ENCODE measurements around the gene SOCS2.
A peak's percentile ranks its signal among the peaks of the same experiment; 100 is the strongest.

SOCS2 gene

DNA sequence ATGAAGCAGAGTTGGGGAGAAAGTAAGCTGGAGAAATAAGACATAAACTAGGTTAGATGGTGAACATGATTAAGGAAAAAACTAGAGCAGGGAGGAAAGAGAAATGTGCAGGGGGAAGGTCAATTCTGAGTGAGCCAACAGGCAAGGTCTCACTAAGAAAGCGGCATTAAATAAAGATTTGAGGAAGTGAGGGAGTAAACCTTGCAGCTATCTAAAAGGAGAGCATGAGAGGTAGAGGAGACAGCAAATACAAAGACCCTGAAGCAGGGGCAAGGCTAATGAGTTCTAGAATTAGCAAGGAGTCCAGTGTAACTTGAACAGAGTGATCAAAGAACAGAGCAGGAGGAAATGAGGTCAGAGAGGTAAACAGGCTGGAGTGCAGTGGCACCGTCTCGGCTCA, 4.4 kb upstream of the SOCS2 start:
- Histone ChIP-seq H3K9ac (ENCODE audit: insufficient read length, low read depth) (no peak overlapping the region), H3K27me3 (ENCODE audit: insufficient read depth, insufficient read length) (no peaks in the 10 kb centered on the region), H3K4me1 (ENCODE audit: insufficient read depth, insufficient read length) (peaks cover 2% of the 10 kb centered on the region), H3K9me3 (ENCODE audit: insufficient read depth, low read length) (no peaks in the 10 kb centered on the region), H3K4me3 (ENCODE audit: insufficient read length, low read depth) (no peak overlapping the region), H3K36me3 (ENCODE audit: insufficient read depth, insufficient read length, low read length) (peaks cover 38% of the 10 kb centered on the region)
- no peak for TF ChIP-seq YY1 (IDR thresholded peaks at IDR 0.05; ENCODE audit: insufficient read depth, insufficient read length)
- no peak for TF ChIP-seq ZNF274 (IDR thresholded peaks at IDR 0.05; ENCODE audit: low read depth, low read length)
- TF ChIP-seq SUZ12 (IDR thresholded peaks at IDR 0.05; ENCODE audit: extremely low read depth, insufficient read depth, insufficient read length) = no peak
- no peak for DNase-seq (ENCODE audit: low read depth, low spot score)

DNA sequence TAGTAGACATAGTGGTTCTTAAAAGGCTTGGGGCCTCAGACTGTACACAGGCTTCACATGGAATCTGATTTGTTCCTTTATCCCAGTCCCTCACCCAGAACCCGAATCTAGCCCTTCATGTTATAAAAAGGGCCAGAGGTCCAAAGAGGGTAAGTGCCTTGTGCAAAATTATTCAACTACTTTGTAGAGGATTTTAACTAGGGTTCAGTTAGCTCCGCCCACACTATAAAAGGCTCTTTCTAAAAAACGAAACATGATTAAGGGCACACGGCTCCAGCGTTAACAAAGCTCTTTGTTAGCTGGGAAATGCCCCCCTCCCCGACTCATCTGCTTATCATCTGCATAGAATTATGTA, 3.2 kb upstream of the SOCS2 start:
- peak overlapping the region; percentile 71 for H3K4me3 ChIP-seq (ENCODE audit: insufficient read length, low read depth)
- peaks cover 32% of the 10 kb centered on the region for H3K36me3 ChIP-seq (ENCODE audit: insufficient read depth, insufficient read length, low read length)
- peak overlapping the region; percentile 69 for H3K9ac ChIP-seq (ENCODE audit: insufficient read length, low read depth)
- no peak for DNase-seq (ENCODE audit: low read depth, low spot score)
- peaks cover 2% of the 10 kb centered on the region for H3K4me1 ChIP-seq (ENCODE audit: insufficient read depth, insufficient read length)
- no peaks in the 10 kb centered on the region for H3K9me3 ChIP-seq (ENCODE audit: insufficient read depth, low read length)
- TF ChIP-seq SUZ12 (IDR thresholded peaks at IDR 0.05; ENCODE audit: extremely low read depth, insufficient read depth, insufficient read length) (no peak), ZNF274 (IDR thresholded peaks at IDR 0.05; ENCODE audit: low read depth, low read length) (no peak), YY1 (IDR thresholded peaks at IDR 0.05; ENCODE audit: insufficient read depth, insufficient read length) (no peak)
- H3K27me3 ChIP-seq (ENCODE audit: insufficient read depth, insufficient read length) = peaks cover 3% of the 10 kb centered on the region

DNA sequence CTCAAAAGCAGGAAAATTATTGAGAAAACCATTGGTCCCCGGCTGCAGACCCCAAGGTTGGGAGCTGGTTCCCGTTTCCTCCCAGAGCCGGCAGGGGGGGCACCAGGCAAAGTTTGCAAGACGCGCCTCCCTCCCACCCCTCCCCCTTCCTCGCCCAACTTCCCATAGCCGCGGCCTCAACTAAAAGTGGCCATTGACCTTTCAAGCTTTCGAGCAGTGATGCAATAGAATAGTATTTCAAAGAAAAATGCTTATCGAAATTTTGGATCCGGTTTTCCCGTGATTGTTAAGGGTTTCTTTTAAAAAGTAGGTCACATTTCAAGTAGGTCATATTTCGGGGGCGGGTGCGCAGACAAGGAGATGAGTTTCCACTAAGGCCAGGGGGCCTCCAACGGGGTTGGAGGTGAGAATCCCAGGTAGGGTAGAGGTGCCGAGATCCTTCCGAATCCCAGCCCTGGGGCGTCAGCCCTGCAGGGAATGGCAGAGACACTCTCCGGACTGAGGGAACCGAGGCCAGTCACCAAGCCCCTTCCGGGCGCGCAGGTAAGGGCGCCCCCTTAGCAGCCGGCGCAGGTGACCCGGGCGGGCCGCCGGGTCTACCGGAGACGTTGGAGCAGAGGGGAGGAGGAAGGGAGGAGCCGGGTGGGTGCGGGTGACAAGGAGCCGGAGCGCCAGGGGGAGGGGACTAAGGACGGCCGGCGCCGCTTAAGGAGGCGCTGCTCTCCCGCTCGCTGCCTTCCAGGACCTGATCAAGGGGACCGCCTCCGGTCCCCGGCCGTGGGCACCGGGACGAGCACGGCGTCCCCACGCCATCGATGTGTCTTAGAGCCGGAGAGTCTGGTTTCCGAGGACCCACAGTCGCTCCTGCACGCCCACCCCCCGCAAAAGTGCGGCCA, 2.6 kb upstream of the SOCS2 start:
- H3K27me3 ChIP-seq (ENCODE audit: insufficient read depth, insufficient read length) = peaks cover 3% of the 10 kb centered on the region
- H3K9ac ChIP-seq (ENCODE audit: insufficient read length, low read depth) = peak overlapping the region; percentile 90
- TF ChIP-seq ZNF274 (IDR thresholded peaks at IDR 0.05; ENCODE audit: low read depth, low read length) = no peak
- no peak for TF ChIP-seq SUZ12 (IDR thresholded peaks at IDR 0.05; ENCODE audit: extremely low read depth, insufficient read depth, insufficient read length)
- no peak for TF ChIP-seq YY1 (IDR thresholded peaks at IDR 0.05; ENCODE audit: insufficient read depth, insufficient read length)
- peaks cover 31% of the 10 kb centered on the region for H3K36me3 ChIP-seq (ENCODE audit: insufficient read depth, insufficient read length, low read length)
- peak; percentile 90 for DNase-seq (ENCODE audit: low read depth, low spot score)
- no peaks in the 10 kb centered on the region for H3K9me3 ChIP-seq (ENCODE audit: insufficient read depth, low read length)
- peaks cover 2% of the 10 kb centered on the region for H3K4me1 ChIP-seq (ENCODE audit: insufficient read depth, insufficient read length)
- peak overlapping the region; percentile 71 for H3K4me3 ChIP-seq (ENCODE audit: insufficient read length, low read depth)

DNA sequence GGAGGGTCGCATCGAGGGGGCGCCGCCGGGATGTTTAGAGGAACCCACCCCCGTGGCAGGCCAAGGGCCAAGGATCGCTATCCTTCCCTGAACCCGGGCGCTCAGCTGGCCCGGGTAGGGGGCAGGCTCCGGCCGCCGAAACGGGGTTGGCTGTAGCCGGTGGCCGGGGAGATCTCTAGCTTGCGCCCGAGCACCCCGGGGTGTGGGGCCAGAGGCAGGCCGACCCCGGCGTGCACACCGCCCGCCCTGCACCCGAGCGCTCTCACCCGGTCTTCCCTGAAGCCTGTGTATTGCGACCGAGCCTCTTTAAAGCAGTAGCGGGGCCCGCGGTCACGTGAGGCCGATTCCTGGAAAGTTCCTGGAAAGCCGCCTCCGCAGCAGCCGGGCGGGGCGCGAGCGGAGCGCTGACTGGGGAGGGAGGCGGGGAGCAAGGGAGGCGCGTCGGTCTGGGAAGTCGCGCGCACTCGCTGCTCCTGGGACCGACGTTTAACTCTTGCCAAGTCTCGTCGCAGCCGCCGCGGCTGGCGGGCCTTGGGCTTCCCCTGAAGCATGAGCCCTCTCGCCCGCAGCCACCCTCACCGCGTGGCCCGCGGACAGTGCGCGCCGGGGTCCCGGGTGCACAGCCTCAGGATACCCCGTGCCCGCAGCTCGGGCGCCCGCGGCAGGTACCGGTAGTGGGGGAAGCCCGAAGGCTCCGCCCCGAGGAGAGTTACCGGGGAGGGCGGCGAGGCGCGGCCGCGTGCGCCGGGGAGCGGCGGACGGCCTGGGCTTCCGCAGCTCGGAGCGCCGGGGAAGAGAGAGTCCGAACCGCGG, 1.7 kb upstream of the SOCS2 start:
- Histone ChIP-seq H3K9ac (ENCODE audit: insufficient read length, low read depth) (peak overlapping the region; percentile 90), H3K4me1 (ENCODE audit: insufficient read depth, insufficient read length) (peaks cover 2% of the 10 kb centered on the region), H3K9me3 (ENCODE audit: insufficient read depth, low read length) (no peaks in the 10 kb centered on the region), H3K4me3 (ENCODE audit: insufficient read length, low read depth) (peak overlapping the region; percentile 71), H3K27me3 (ENCODE audit: insufficient read depth, insufficient read length) (peaks cover 3% of the 10 kb centered on the region), H3K36me3 (ENCODE audit: insufficient read depth, insufficient read length, low read length) (peaks cover 31% of the 10 kb centered on the region)
- DNase-seq (ENCODE audit: low read depth, low spot score) = peak; percentile 86
- TF ChIP-seq SUZ12 (IDR thresholded peaks at IDR 0.05; ENCODE audit: extremely low read depth, insufficient read depth, insufficient read length) = no peak
- TF ChIP-seq YY1 (IDR thresholded peaks at IDR 0.05; ENCODE audit: insufficient read depth, insufficient read length) = no peak
- no peak for TF ChIP-seq ZNF274 (IDR thresholded peaks at IDR 0.05; ENCODE audit: low read depth, low read length)

DNA sequence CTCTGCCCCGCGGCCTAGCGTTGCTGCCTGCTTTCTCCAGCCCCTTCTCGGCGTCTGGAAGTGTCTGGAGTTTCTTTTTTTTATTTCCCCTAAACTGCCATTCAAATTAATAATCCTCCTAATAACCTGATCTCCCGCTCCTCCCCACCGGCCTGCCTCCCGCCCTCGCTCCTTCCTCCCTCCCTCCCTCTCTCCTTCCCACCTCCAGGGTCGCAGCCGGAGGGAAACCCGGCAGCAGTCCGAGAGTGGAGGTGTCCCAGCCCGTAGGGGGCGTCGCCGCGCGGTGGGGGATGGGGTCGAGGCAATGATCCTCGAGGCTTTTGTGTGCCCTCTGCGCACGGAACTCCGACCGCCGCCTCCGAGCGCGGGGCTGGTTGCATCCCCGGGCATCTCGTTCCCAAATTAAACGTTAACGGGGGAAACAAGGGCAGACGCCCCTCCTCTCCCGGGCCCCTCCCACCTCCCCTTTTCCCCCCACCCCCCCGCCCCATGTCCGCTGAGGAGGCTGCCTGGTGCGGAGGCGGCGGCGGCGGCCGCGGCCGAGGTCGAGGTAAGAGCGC, 1.0 kb upstream of the SOCS2 start:
- Histone ChIP-seq H3K9ac (ENCODE audit: insufficient read length, low read depth) (peak overlapping the region; percentile 90), H3K27me3 (ENCODE audit: insufficient read depth, insufficient read length) (peaks cover 3% of the 10 kb centered on the region), H3K4me3 (ENCODE audit: insufficient read length, low read depth) (peak overlapping the region; percentile 71), H3K9me3 (ENCODE audit: insufficient read depth, low read length) (no peaks in the 10 kb centered on the region), H3K36me3 (ENCODE audit: insufficient read depth, insufficient read length, low read length) (peaks cover 31% of the 10 kb centered on the region), H3K4me1 (ENCODE audit: insufficient read depth, insufficient read length) (peaks cover 2% of the 10 kb centered on the region)
- DNase-seq (ENCODE audit: low read depth, low spot score) = peak; percentile 91
- no peak for TF ChIP-seq YY1 (IDR thresholded peaks at IDR 0.05; ENCODE audit: insufficient read depth, insufficient read length)
- TF ChIP-seq SUZ12 (IDR thresholded peaks at IDR 0.05; ENCODE audit: extremely low read depth, insufficient read depth, insufficient read length) = no peak
- no peak for TF ChIP-seq ZNF274 (IDR thresholded peaks at IDR 0.05; ENCODE audit: low read depth, low read length)

DNA sequence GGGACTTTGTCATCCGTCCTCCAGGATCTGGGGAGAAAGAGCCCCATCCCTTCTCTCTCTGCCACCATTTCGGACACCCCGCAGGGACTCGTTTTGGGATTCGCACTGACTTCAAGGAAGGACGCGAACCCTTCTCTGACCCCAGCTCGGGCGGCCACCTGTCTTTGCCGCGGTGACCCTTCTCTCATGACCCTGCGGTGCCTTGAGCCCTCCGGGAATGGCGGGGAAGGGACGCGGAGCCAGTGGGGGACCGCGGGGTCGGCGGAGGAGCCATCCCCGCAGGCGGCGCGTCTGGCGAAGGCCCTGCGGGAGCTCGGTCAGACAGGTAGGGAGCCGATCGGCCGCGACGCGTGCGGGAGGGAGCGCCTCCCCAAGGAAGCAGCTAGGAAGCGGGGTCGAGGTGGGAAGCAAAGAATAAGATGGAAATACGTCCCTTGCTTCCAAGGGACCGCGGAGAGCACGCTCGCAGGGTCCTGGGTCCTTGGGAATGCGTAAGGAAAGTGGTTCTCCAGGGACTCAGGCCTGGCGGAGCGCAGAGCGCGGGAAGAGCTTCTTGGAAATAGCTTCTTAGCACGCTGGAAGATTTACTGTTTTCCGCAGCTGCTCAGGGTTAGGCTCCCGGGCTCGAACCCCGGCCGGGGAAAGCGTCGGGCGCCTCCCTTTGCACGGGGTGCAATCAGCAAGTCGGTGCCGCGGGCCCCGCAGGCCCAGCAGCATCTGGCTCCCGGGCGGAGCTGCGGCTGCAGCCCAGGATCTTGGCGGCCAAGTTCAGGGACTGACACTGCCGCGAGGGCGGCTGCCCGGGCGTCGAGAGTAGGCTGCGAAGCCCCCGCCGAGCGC, 457 bp downstream of the SOCS2 start:
- Histone ChIP-seq H3K4me3 (ENCODE audit: insufficient read length, low read depth) (peak overlapping the region; percentile 71), H3K36me3 (ENCODE audit: insufficient read depth, insufficient read length, low read length) (peaks cover 33% of the 10 kb centered on the region), H3K4me1 (ENCODE audit: insufficient read depth, insufficient read length) (peaks cover 2% of the 10 kb centered on the region), H3K9ac (ENCODE audit: insufficient read length, low read depth) (peak overlapping the region; percentile 82), H3K27me3 (ENCODE audit: insufficient read depth, insufficient read length) (peaks cover 3% of the 10 kb centered on the region), H3K9me3 (ENCODE audit: insufficient read depth, low read length) (no peaks in the 10 kb centered on the region)
- TF ChIP-seq ZNF274 (IDR thresholded peaks at IDR 0.05; ENCODE audit: low read depth, low read length) = no peak
- TF ChIP-seq YY1 (IDR thresholded peaks at IDR 0.05; ENCODE audit: insufficient read depth, insufficient read length) = no peak
- TF ChIP-seq SUZ12 (IDR thresholded peaks at IDR 0.05; ENCODE audit: extremely low read depth, insufficient read depth, insufficient read length) = no peak
- peak; percentile 40 for DNase-seq (ENCODE audit: low read depth, low spot score)
